ENCODE data around the gene MAN1A2.

The MAN1A2 gene

GRCh38 chr1:117562581-117563491 lies 195.6 kb downstream of the MAN1A2 start:
- DNase-seq, result no peak

GRCh38 chr1:117563492-117563875 lies 196.2 kb downstream of the MAN1A2 start:
- no peak for DNase-seq

GRCh38 chr1:117564227-117565075 lies 197.2 kb downstream of the MAN1A2 start:
- DNase-seq, result no peak

GRCh38 chr1:117565076-117565556 lies 197.9 kb downstream of the MAN1A2 start:
- no peak for DNase-seq

- no peak for DNase-seq
These were observed 198.7 kb downstream of the MAN1A2 start for GRCh38 chr1:117565745-117566455.

- DNase-seq, result no peak
These were observed 199.3 kb downstream of the MAN1A2 start for GRCh38 chr1:117566556-117566955.

- DNase-seq, result no peak
These were observed 200.2 kb downstream of the MAN1A2 start for GRCh38 chr1:117567435-117567834.

GRCh38 chr1:117567976-117568375 lies 200.7 kb downstream of the MAN1A2 start:
- no peak for DNase-seq

GRCh38 chr1:117568999-117569398 lies 201.8 kb downstream of the MAN1A2 start:
- no peak for DNase-seq

GRCh38 chr1:117569856-117570255 lies 202.6 kb downstream of the MAN1A2 start:
- no peak for DNase-seq

GRCh38 chr1:117570988-117571409 lies 203.8 kb downstream of the MAN1A2 start:
- DNase-seq, result no peak

- no peak for DNase-seq
These were observed 204.2 kb downstream of the MAN1A2 start for GRCh38 chr1:117571496-117571895.

- no peak for DNase-seq
These were observed 205.3 kb downstream of the MAN1A2 start for GRCh38 chr1:117572546-117572945.

GRCh38 chr1:117573386-117574023 lies 206.3 kb downstream of the MAN1A2 start:
- DNase-seq, result no peak

GRCh38 chr1:117574161-117574835 lies 207.0 kb downstream of the MAN1A2 start:
- DNase-seq, result no peak

- no peak for DNase-seq
These were observed 208.5 kb downstream of the MAN1A2 start for GRCh38 chr1:117575586-117576225.

- DNase-seq, result no peak
These were observed 209.0 kb downstream of the MAN1A2 start for GRCh38 chr1:117576236-117576635.

GRCh38 chr1:117577191-117577885 lies 210.1 kb downstream of the MAN1A2 start:
- DNase-seq, result no peak

GRCh38 chr1:117578466-117578865 lies 211.2 kb downstream of the MAN1A2 start:
- no peak for DNase-seq

Measured in SW 1271 (cell line).